DMS153 (cell line): ENCODE data around the gene TBPL1.
"Not testable (repeated sequence)": the region's sequence is repeated elsewhere in the genome, so short reads cannot be mapped to it uniquely, and the experiment has no call there.

Experiments
- DNase-seq: peaks from one replicate; lab custom pipeline; 2025; lab: John Stamatoyannopoulos, UW

Gene TBPL1

GRCh38 chr6:133973109-133973971 lies 20.3 kb downstream of the TBPL1 start:
- peak; percentile 48 for DNase-seq

GRCh38 chr6:133977983-133978895 lies 25.2 kb downstream of the TBPL1 start:
- no peak for DNase-seq

- no peak for DNase-seq
These were observed 25.8 kb downstream of the TBPL1 start for GRCh38 chr6:133978896-133979240.

GRCh38 chr6:133979269-133979963 lies 26.4 kb downstream of the TBPL1 start:
- not testable (repeated sequence) for DNase-seq

GRCh38 chr6:133980168-133980567 lies 27.1 kb downstream of the TBPL1 start:
- no peak for DNase-seq

- no peak for DNase-seq
These were observed 30.3 kb downstream of the TBPL1 start for GRCh38 chr6:133983099-133983939.

- no peak for DNase-seq
These were observed 32.9 kb downstream of the TBPL1 start for GRCh38 chr6:133985970-133986369.

- DNase-seq: no peak
These were observed 33.9 kb downstream of the TBPL1 start for GRCh38 chr6:133986942-133987341.

GRCh38 chr6:133989525-133989924 lies 36.5 kb downstream of the TBPL1 start:
- no peak for DNase-seq

- DNase-seq: no peak
These were observed 37.3 kb downstream of the TBPL1 start for GRCh38 chr6:133990321-133990720.

- DNase-seq: no peak
These were observed 38.1 kb downstream of the TBPL1 start for GRCh38 chr6:133991096-133991593.

- no peak for DNase-seq
These were observed 40.1 kb downstream of the TBPL1 start for GRCh38 chr6:133992992-133993680.

- DNase-seq: no peak
These were observed 42.3 kb downstream of the TBPL1 start for GRCh38 chr6:133995296-133995695.

GRCh38 chr6:133995758-133996157 lies 42.7 kb downstream of the TBPL1 start:
- DNase-seq: no peak

- DNase-seq: no peak
These were observed 44.2 kb downstream of the TBPL1 start for GRCh38 chr6:133997267-133997666.

- no peak for DNase-seq
These were observed 46.3 kb downstream of the TBPL1 start for GRCh38 chr6:133999305-133999704.

GRCh38 chr6:134000443-134000842 lies 47.4 kb downstream of the TBPL1 start:
- no peak for DNase-seq

GRCh38 chr6:134002821-134003220 lies 49.8 kb downstream of the TBPL1 start:
- DNase-seq: peak; percentile 23

GRCh38 chr6:134003542-134003951 lies 50.5 kb downstream of the TBPL1 start:
- DNase-seq: peak; percentile 90

GRCh38 chr6:134004714-134005113 lies 51.7 kb downstream of the TBPL1 start:
- DNase-seq: peak; percentile 22

GRCh38 chr6:134005800-134006199 lies 52.8 kb downstream of the TBPL1 start:
- DNase-seq: no peak
